Activated effector memory CD4-positive, alpha-beta T cell treated with Interleukin-2 at 50 U/mL for 16 hours (primary cell): Measurements from ENCODE around the gene TMEM213.
"Not testable (repeated sequence)": the region's sequence is repeated elsewhere in the genome, so short reads cannot be mapped to it uniquely, and the experiment has no call there.

Source experiments
- DNase-seq: peaks from one replicate; pipeline ENCODE4 v3.0.0-alpha.2; 2020

Gene TMEM213

DNA sequence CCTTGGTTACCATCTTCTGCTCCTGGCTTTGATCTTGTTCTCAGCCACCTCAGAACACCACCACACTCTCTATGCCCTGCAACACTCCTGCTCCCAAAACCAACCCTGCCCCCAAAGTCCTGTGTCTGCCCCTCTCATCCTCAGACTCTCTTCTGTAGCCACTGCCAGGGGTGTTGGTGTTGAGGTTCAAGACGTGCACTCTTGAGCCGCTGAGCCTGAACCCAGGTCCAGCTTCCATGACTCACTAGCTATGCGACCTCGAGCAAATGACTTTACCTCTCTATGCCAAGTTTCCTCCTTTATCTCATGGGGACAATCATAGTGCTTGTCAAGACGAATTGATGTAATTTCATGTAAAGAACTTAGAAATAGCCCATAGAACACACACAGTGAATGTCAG is 1.0 kb downstream of the TMEM213 start:
- DNase-seq, result no peak

- DNase-seq, result no peak
These were observed 1.7 kb downstream of the TMEM213 start for GRCh38 chr7:138799336-138800000.

- no peak for DNase-seq
These were observed 3.5 kb downstream of the TMEM213 start for GRCh38 chr7:138801256-138801655.

- no peak for DNase-seq
These were observed 4.9 kb downstream of the TMEM213 start for GRCh38 chr7:138802706-138803105.

DNA sequence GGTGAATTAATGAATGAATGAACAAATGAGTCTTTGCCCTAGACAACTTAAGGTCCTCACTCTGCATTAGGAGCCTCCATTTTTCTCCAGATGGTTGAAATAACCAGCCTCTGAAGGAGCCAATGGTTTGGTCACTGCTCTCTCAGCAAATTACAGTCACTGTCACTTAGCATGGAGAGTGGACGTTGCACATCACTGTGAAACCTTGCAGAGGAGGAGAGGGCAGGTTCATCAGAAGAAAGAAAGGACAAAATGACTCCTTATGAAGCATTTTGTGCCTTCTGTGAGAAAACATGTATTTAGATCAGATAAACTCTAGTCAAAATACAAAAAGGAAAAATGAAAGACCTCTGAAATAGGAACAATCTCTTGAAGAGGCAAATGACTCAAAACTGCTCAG is 6.8 kb downstream of the TMEM213 start:
- DNase-seq, result no peak

GRCh38 chr7:138809346-138809745 is 11.6 kb downstream of the TMEM213 start:
- DNase-seq, result no peak

- not testable (repeated sequence) for DNase-seq
These were observed 13.5 kb downstream of the TMEM213 start for GRCh38 chr7:138811327-138811726.

- no peak for DNase-seq
These were observed 16.2 kb downstream of the TMEM213 start for GRCh38 chr7:138813945-138814344.

DNA sequence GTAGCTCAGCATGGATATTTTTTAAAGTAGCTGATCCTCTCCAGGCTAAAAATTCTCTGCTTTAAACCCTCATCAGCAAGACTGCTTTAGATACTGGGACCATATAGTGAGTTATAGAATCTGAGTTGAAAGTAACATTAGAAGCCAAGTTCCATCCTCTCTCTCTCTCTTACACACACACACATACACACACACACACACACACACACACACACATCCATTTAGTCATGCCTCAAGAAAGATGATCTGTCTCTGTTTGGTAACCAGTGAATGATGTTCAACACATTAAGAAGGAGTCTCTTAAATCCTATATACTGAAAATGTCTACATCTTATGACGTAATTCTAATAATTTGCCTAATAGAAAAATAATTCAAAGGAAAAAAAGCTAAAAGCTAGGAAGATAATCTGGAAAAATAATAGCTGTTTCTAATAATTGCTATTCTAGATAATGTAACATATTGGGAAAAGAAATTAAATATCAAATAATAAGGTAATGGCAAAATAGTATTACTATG is 17.1 kb downstream of the TMEM213 start:
- no peak for DNase-seq

DNA sequence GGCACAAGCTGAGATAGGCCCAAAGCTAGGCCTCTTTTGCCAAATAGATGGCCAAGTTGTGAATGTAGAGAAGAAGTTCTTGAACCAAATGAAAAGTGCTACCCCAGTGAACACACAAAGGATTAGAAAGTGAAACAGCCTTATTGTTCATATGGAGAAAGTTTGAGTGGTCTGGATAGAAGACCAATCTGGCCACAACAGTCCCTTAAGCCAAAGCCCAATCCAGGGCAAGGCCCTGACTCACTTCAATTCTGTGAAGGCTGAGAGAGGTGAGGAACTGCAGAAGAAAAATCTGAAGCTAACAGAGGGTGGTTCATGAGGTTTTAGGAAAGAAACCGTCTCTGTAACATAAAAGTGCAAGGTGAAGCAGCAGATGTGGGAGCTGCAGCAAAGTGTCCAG is 18.9 kb downstream of the TMEM213 start:
- no peak for DNase-seq

DNA sequence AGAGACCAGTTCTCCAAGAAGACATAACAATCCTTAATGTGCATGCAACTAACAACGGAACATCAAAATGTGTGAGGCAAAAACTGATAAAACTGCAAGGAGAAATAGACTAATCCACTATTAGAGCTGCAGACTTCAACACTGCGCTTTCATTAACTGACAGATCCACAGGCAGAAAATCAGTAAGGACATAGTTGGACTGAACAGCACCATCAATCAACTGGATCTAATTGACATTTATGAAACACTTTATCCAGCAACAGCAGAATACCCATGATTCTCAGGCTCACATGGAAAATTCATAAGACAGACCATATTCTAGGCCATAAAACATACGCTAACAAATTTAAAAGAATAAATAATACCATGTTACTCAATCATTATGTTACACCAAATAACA is 21.8 kb downstream of the TMEM213 start:
- DNase-seq, result no peak

DNA sequence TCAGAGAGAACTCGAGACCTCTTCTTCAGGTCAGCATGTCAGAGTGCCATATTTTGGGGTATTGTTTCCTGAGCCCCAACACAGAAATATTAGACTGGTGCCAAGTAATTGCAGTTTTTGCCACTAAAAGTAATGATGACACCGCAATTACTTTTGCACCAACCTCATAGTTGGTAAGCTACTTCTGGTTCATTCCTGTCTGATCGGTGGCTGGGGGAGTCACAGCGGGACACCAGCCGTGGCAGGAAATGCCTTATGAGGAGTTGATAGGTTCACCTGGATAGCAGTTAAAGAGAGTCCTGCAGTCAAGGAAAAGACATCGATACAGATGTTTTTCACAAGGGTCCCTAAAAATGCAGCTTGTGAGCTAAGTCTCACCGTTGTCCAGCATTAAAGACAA is 24.1 kb downstream of the TMEM213 start:
- no peak for DNase-seq

- no peak for DNase-seq
These were observed 25.2 kb downstream of the TMEM213 start for GRCh38 chr7:138822867-138823535.

DNA sequence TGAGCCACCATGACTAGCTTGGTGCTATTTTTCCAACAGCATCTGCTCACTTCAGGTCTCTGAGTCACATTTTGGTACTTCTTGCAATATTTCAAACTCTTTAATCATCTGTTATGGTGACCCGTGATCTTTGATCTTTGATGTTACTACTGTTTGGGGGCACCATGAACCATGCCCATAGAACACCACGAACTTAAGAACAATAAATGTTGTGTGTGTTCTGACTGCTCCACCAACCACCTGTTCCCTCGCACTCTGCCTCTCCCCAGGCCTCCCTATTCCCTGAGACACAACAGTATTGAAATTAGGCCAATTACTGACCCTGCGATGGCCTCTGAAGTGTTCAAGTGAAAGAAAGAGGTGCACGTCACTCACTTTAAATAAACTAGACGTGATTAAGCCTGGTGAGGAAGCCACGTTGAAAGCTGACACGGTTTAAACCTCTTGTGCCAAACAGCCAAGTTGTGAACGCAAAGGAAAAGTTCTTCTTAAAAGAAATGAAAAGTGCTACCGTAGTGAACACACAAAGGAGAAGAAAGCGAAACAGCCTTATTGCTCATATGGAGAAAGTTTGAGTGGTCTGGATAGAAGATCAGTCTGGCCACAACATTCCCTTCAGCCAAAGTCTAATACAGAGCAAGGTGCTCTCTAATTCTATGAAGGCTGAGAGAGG is 27.4 kb downstream of the TMEM213 start:
- no peak for DNase-seq

DNA sequence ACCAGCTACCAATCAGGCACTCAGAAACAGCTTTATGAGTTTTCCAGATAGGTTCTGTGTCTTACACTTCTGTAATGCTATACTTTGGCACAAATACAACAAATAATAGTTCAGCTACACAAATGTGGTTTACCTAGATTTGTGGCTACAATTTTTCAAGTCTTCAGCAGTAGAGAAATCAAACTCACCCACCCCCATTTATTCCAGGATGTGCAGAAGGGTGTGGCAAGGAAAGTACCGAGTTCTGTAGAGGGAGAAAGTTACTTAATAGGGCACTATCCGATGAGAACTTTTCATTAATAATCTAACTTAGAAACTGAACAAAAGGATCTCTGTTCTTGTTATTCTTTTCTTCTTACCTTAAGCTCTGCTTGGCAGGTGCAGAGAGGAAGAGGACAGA is 30.5 kb downstream of the TMEM213 start:
- no peak for DNase-seq

- DNase-seq, result no peak
These were observed 31.5 kb downstream of the TMEM213 start for GRCh38 chr7:138829335-138829734.

DNA sequence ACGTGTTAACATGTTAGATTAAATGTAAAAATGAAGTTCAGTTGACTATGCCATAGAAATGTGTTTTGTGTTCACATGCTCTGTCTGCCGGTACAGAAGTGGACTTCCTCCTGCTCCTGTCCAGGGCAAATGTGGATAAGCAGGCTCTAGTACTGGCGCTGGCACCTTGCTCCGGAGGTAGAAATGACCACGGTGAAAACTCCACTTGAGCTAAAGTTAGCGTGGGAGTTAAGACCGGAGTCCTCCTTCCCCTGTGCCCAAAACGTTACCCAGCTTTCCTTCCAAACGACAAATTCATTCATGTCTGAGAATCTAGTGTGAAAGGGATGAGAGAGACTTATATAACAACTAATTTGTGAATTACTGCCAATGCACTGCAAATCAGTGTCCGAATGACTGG is 35.2 kb downstream of the TMEM213 start:
- DNase-seq, result no peak

- no peak for DNase-seq
These were observed 35.8 kb downstream of the TMEM213 start for GRCh38 chr7:138833596-138833995.

DNA sequence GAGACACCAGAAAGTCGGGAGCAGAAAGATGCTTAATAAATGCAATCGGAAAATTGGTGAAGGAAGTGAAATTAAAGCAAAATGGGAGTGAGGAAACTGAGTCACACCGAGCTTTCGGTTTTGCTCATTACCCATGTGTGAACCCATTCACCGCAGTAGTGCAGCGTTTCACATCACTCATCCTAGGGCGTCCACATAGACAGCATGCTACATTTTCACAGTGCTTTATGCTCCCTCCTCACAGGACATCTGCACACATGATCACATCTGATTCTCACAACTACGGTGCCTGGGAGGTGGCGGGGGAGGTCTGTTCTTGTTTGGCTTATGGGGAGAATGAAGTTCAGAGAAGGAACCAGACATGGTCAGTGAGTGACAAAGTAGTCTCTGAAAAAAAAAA is 36.8 kb downstream of the TMEM213 start:
- no peak for DNase-seq

GRCh38 chr7:138835087-138835486 is 37.3 kb downstream of the TMEM213 start:
- DNase-seq, result no peak

DNA sequence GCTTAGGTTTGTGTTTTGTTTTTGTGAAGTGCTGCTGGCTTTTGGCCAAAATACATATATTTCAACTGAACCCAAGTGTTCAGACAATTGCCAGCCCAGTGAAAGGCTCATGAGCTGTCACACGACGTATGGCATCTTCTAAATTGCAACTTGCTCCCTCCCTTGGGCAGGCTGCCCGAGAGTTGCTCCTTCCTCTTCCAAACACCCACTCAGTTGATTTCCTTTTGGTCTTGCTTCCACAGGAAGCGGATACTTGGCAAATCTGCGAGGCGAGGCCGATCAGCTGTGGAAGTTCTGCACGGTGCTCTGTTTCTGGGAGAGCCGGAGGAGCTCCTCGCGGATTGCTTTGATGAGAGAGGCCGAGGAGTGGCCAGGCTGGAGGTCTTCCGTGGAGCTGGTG is 39.8 kb downstream of the TMEM213 start:
- no peak for DNase-seq

- DNase-seq, result no peak
These were observed 40.4 kb downstream of the TMEM213 start for GRCh38 chr7:138838166-138838565.

DNA sequence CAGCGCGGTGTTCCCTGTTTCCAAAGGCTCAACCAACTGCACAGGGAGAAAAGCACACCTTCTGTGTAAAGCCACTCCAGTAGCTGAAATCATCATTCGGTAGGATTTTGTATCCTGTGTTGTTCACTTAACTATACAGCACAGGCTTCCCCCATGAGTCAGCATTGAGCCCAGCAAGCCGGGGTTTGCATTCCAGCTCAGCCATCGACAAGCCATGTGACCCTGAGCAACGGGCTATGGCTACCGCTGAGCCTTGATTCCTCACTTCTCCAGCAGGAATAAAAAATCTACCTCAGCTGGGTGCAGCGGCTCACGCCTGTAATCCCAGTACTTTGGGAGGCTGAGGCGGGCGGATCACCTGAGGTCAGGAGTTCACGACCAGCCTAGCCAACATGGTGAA is 44.3 kb downstream of the TMEM213 start:
- DNase-seq, result no peak
